WTC11 (cell line): ENCODE measurements around the gene CRIP1. TPM values are rescaled to one million over a fixed set of nuclear protein-coding genes. Genes with fewer than 3 reads are reported as not detected.

ENCODE experiments used
- ATAC-seq: fragments of 200-7000 bp; cut with Tn5 transposase; 2 replicates; pipeline ENCODE4 v1.10.0; 2021; ENCODE audit warnings: mild to moderate bottlenecking, moderate library complexity
- CTCF ChIA-PET: fragments of 300-600 bp; sonication (Branson Sonifier 250); formaldehyde crosslinking; loops from one replicate; lab custom pipeline; 2021; ENCODE audit warnings: antibody characterized with exemption; lab: Charles Lee
- POLR2A ChIA-PET: fragments of 350-600 bp; sonication (Branson Sonifier 250); formaldehyde crosslinking; loops from one replicate; lab custom pipeline; 2021; ENCODE audit warnings: antibody characterized with exemption; lab: Charles Lee
- DNase-seq: peaks from one replicate; pipeline ENCODE4 v3.0.0; 2021; ENCODE audit warnings: low spot score
- H3K27ac Mint-ChIP-seq: 2 replicates; pipeline ENCODE4 v1.8.0; 2021; ENCODE audit warnings: mixed read lengths
- H3K27me3 Mint-ChIP-seq: 2 replicates; pipeline ENCODE4 v1.8.0; 2021; ENCODE audit warnings: low read depth, mild to moderate bottlenecking, moderate library complexity, mixed read lengths
- H3K36me3 Mint-ChIP-seq: 2 replicates; pipeline ENCODE4 v1.8.0; 2021; ENCODE audit warnings: mixed read lengths
- H3K4me1 Mint-ChIP-seq: 2 replicates; pipeline ENCODE4 v1.8.0; 2022; ENCODE audit warnings: mixed read lengths
- H3K4me3 Mint-ChIP-seq: 2 replicates; pipeline ENCODE4 v1.8.0; 2021; ENCODE audit warnings: mild to moderate bottlenecking, moderate library complexity, mixed read lengths
- H3K9me3 Mint-ChIP-seq: 2 replicates; pipeline ENCODE4 v1.8.0; 2021; ENCODE audit warnings: mixed read lengths
- AR ChIP-seq: fragments of 250-450 bp; sonication (Bioruptor Pico); IDR thresholded peaks from 2 replicates; pipeline ENCODE4 v1.9.0; 2021; ENCODE audit warnings: mild to moderate bottlenecking
- ARID4B ChIP-seq: sonication (generic); formaldehyde crosslinking; IDR thresholded peaks from 2 replicates; pipeline ENCODE4 v1.8.0; 2023; ENCODE audit warnings: missing genetic modification reagents, mild to moderate bottlenecking, borderline replicate concordance
- ESRRA ChIP-seq: sonication (generic); formaldehyde crosslinking; IDR thresholded peaks from 2 replicates; pipeline ENCODE4 v1.8.1; 2022; ENCODE audit warnings: mild to moderate bottlenecking, missing genetic modification reagents, borderline replicate concordance
- MYBL2 ChIP-seq: sonication (generic); formaldehyde crosslinking; IDR thresholded peaks from 2 replicates; pipeline ENCODE4 v1.8.1; 2023; ENCODE audit warnings: mild to moderate bottlenecking, moderate library complexity, missing genetic modification reagents
- OVOL2 ChIP-seq: fragments of 250-450 bp; sonication (Bioruptor Pico); IDR thresholded peaks from 2 replicates; pipeline ENCODE4 v1.9.0; 2021; ENCODE audit warnings: mild to moderate bottlenecking, borderline replicate concordance
- PRRX2 ChIP-seq: fragments of 250-450 bp; sonication (Bioruptor Pico); IDR thresholded peaks from 2 replicates; pipeline ENCODE4 v1.8.0; 2021; ENCODE audit warnings: mild to moderate bottlenecking
- RELA ChIP-seq: sonication (generic); formaldehyde crosslinking; IDR thresholded peaks from 2 replicates; pipeline ENCODE4 v1.8.1; 2022; ENCODE audit warnings: missing genetic modification reagents, mild to moderate bottlenecking, borderline replicate concordance
- SP1 ChIP-seq: sonication (generic); formaldehyde crosslinking; conservative IDR thresholded peaks from 2 replicates; pipeline ENCODE4 v1.8.1; 2022; ENCODE audit warnings: missing genetic modification reagents
- ZNF138 ChIP-seq: sonication (generic); formaldehyde crosslinking; conservative IDR thresholded peaks from 2 replicates; pipeline ENCODE4 v1.8.1; 2022; ENCODE audit warnings: mild to moderate bottlenecking, moderate library complexity, missing genetic modification reagents
- ZNF219 ChIP-seq: sonication (generic); formaldehyde crosslinking; IDR thresholded peaks from 2 replicates; pipeline ENCODE4 v1.8.0; 2023; ENCODE audit warnings: missing genetic modification reagents, mild to moderate bottlenecking, borderline replicate concordance
- ZNF671 ChIP-seq: fragments of 250-450 bp; sonication (Bioruptor Pico); IDR thresholded peaks from 2 replicates; pipeline ENCODE4 v1.8.0; 2021; ENCODE audit warnings: mild to moderate bottlenecking
- total RNA-seq: library from RNA; stranded (reverse); gene quantifications from 3 replicates; pipeline ENCODE4 v1.2.3, GENCODE V29; 2021
- TF ChIP-seq, protein P1 (sequence below): sonication (generic); formaldehyde crosslinking; IDR thresholded peaks from 2 replicates; pipeline ENCODE4 v1.8.1; 2023; ENCODE audit warnings: mild to moderate bottlenecking, missing genetic modification reagents, moderate library complexity
- TF ChIP-seq, protein P2 (sequence below): sonication (generic); formaldehyde crosslinking; IDR thresholded peaks from 2 replicates; pipeline ENCODE4 v1.8.0; 2022; ENCODE audit warnings: mild to moderate bottlenecking, missing genetic modification reagents
- TF ChIP-seq, protein P3 (sequence below): fragments of 250-450 bp; sonication (Bioruptor Pico); IDR thresholded peaks from 2 replicates; pipeline ENCODE4 v1.9.0; 2021; ENCODE audit warnings: mild to moderate bottlenecking
- TF ChIP-seq, protein P4 (sequence below): sonication (generic); formaldehyde crosslinking; IDR thresholded peaks from 2 replicates; pipeline ENCODE4 v1.8.1; 2023; ENCODE audit warnings: mild to moderate bottlenecking, missing genetic modification reagents

CRIP1 gene
- total RNA-seq, 1 experiment from 2014 or later = 9.0 TPM

DNA sequence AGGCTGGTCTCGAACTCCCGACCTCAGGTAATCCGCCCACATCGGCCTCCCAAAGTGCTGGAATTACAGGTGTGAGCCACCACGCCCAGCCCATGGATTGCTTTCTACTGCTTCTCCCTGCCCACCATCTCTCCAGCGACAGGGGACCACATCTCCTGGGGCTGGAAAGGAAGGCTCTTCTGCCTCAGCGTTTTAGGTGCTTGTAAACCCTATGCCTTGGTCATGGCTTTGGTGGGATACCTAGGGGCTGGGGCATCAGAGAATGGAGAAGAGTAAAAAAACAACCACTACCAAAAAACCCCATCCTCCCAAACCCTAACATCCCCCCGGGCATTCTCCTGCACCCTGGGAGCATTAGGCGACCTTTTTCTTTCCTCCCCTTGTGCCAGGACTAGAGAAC lies 38.6 kb downstream of the CRIP1 start:
- H3K9me3 Mint-ChIP-seq = peaks cover 6% of the 10 kb centered on the region
- H3K4me1 Mint-ChIP-seq = no peaks in the 10 kb centered on the region
- TF ChIP-seq MYBL2 (CRISPR knock-in tag) (no peak), ZNF219 (CRISPR knock-in tag) (no peak), AR (CRISPR knock-in tag) (no peak), RELA (CRISPR knock-in tag) (no peak), ARID4B (no peak), PRRX2 (CRISPR knock-in tag) (no peak), OVOL2 (no peak), ZNF138 (no peak), ZNF671 (CRISPR knock-in tag) (no peak), ESRRA (CRISPR knock-in tag) (no peak)
- TF ChIP-seq, protein P1, sequence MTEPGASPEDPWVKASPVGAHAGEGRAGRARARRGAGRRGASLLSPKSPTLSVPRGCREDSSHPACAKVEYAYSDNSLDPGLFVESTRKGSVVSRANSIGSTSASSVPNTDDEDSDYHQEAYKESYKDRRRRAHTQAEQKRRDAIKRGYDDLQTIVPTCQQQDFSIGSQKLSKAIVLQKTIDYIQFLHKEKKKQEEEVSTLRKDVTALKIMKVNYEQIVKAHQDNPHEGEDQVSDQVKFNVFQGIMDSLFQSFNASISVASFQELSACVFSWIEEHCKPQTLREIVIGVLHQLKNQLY (CRISPR knock-in tag) = no peak
- TF ChIP-seq, protein P2, sequence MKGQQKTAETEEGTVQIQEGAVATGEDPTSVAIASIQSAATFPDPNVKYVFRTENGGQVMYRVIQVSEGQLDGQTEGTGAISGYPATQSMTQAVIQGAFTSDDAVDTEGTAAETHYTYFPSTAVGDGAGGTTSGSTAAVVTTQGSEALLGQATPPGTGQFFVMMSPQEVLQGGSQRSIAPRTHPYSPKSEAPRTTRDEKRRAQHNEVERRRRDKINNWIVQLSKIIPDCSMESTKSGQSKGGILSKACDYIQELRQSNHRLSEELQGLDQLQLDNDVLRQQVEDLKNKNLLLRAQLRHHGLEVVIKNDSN (CRISPR knock-in tag) = no peak
- ATAC-seq (no peak), DNase-seq (no peak)
- POLR2A ChIA-PET = no interaction called here
- H3K27me3 Mint-ChIP-seq = peaks cover 59% of the 10 kb centered on the region
- peak overlapping the region; percentile 53 for H3K4me3 Mint-ChIP-seq
- CTCF ChIA-PET = interaction anchor here (1.3 to 1.4 kb wide), 2 partner anchors 34 to 44 kb away, joined by 3 to 7 read pairs; no protein-coding TSS in a partner anchor
- H3K27ac Mint-ChIP-seq = no peak overlapping the region
- H3K36me3 Mint-ChIP-seq = no peaks in the 10 kb centered on the region

GRCh38 chr14:105525861-105526775 lies 39.4 kb downstream of the CRIP1 start, which contains the start of gene TMEM121:
TMEM121 (plus strand) TSS chr14:105526583; CDS start chr14:105528835, 2,252 bp downstream.
- Mint-ChIP-seq H3K4me1 (no peaks in the 10 kb centered on the region), H3K4me3 (peak within 1 kb of the TSS; percentile 53), H3K27ac (no peak within 1 kb of the TSS), H3K9me3 (peaks cover 5% of the 10 kb centered on the region), H3K36me3 (no peaks in the 10 kb centered on the region), H3K27me3 (peaks cover 64% of the 10 kb centered on the region)
- DNase-seq (peak; percentile 54), ATAC-seq (peak; percentile 64)
- ChIA-PET POLR2A (no interaction called here), CTCF (interaction anchor here (0.6 to 1.4 kb wide), 3 partner anchors 34 to 155 kb away, joined by 3 to 7 read pairs (median 3); no protein-coding TSS in a partner anchor)
- TF ChIP-seq OVOL2 (no peak), SP1 (CRISPR knock-in tag) (no peak)
- TF ChIP-seq, protein P3, sequence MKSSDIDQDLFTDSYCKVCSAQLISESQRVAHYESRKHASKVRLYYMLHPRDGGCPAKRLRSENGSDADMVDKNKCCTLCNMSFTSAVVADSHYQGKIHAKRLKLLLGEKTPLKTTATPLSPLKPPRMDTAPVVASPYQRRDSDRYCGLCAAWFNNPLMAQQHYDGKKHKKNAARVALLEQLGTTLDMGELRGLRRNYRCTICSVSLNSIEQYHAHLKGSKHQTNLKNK = no peak
- TF ChIP-seq, protein P4, sequence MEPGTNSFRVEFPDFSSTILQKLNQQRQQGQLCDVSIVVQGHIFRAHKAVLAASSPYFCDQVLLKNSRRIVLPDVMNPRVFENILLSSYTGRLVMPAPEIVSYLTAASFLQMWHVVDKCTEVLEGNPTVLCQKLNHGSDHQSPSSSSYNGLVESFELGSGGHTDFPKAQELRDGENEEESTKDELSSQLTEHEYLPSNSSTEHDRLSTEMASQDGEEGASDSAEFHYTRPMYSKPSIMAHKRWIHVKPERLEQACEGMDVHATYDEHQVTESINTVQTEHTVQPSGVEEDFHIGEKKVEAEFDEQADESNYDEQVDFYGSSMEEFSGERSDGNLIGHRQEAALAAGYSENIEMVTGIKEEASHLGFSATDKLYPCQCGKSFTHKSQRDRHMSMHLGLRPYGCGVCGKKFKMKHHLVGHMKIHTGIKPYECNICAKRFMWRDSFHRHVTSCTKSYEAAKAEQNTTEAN (CRISPR knock-in tag) = no peak
- TF ChIP-seq, all 79 proteins: peak for 0
